Chondrocyte (in vitro differentiated cells): ENCODE data around the gene GALNT13. TPM values are rescaled to one million over a fixed set of nuclear protein-coding genes. Genes with fewer than 3 reads are reported as not detected.

Experiments
- DNase-seq: peaks from one replicate; pipeline ENCODE4 v3.0.0; 2021; ENCODE audit warnings: mixed read lengths, low spot score
- H3K27ac Mint-ChIP-seq: one replicate; pipeline ENCODE4 v1.8.0; 2021; ENCODE audit warnings: mild to moderate bottlenecking, moderate library complexity, mixed read lengths; ENCODE audit not compliant: unreplicated experiment
- H3K27me3 Mint-ChIP-seq: 2 replicates; pipeline ENCODE4 v1.8.0; 2021; ENCODE audit warnings: low read depth, mixed read lengths
- H3K36me3 Mint-ChIP-seq: 2 replicates; pipeline ENCODE4 v1.8.0; 2021; ENCODE audit warnings: low read depth, mixed read lengths
- H3K4me1 Mint-ChIP-seq: 2 replicates; pipeline ENCODE4 v1.8.0; 2021; ENCODE audit warnings: low read depth, mild to moderate bottlenecking, mixed read lengths
- H3K4me3 Mint-ChIP-seq: one replicate; pipeline ENCODE4 v1.8.0; 2021; ENCODE audit warnings: mild to moderate bottlenecking, moderate library complexity, mixed read lengths; ENCODE audit not compliant: unreplicated experiment
- H3K9me3 Mint-ChIP-seq: 2 replicates; pipeline ENCODE4 v1.8.0; 2021; ENCODE audit warnings: low read depth, mixed read lengths
- total RNA-seq: library from RNA; stranded (reverse); gene quantifications from 3 replicates; pipeline ENCODE4 v1.2.1, GENCODE V29; 2021
- TF ChIP-seq, protein P1 (sequence below): fragments of 200-600 bp; sonication (generic); IDR thresholded peaks from 2 replicates; pipeline ENCODE4 v1.5.0; 2021; ENCODE audit warnings: antibody characterized with exemption, mild to moderate bottlenecking, moderate library complexity

GALNT13 gene
- total RNA-seq, 1 donor from 2014 or later, result not detected

- no peak for DNase-seq
- Mint-ChIP-seq H3K4me1 (no peaks in the 10 kb centered on the region), H3K4me3 (no peak overlapping the region), H3K9me3 (no peaks in the 10 kb centered on the region), H3K27ac (no peak overlapping the region), H3K27me3 (peaks cover 8% of the 10 kb centered on the region), H3K36me3 (no peaks in the 10 kb centered on the region)
- TF ChIP-seq, protein P1, sequence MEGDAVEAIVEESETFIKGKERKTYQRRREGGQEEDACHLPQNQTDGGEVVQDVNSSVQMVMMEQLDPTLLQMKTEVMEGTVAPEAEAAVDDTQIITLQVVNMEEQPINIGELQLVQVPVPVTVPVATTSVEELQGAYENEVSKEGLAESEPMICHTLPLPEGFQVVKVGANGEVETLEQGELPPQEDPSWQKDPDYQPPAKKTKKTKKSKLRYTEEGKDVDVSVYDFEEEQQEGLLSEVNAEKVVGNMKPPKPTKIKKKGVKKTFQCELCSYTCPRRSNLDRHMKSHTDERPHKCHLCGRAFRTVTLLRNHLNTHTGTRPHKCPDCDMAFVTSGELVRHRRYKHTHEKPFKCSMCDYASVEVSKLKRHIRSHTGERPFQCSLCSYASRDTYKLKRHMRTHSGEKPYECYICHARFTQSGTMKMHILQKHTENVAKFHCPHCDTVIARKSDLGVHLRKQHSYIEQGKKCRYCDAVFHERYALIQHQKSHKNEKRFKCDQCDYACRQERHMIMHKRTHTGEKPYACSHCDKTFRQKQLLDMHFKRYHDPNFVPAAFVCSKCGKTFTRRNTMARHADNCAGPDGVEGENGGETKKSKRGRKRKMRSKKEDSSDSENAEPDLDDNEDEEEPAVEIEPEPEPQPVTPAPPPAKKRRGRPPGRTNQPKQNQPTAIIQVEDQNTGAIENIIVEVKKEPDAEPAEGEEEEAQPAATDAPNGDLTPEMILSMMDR, result no peak
These were observed 466.7 kb downstream of the GALNT13 start for GRCh38 chr2:154338352-154338967.

- no peak for DNase-seq
- Mint-ChIP-seq H3K27me3 (no peaks in the 10 kb centered on the region), H3K36me3 (no peaks in the 10 kb centered on the region), H3K4me3 (no peak overlapping the region), H3K27ac (no peak overlapping the region), H3K4me1 (no peaks in the 10 kb centered on the region), H3K9me3 (no peaks in the 10 kb centered on the region)
- TF ChIP-seq, protein P1, result no peak
These were observed 471.6 kb downstream of the GALNT13 start for GRCh38 chr2:154343282-154343681.

DNA sequence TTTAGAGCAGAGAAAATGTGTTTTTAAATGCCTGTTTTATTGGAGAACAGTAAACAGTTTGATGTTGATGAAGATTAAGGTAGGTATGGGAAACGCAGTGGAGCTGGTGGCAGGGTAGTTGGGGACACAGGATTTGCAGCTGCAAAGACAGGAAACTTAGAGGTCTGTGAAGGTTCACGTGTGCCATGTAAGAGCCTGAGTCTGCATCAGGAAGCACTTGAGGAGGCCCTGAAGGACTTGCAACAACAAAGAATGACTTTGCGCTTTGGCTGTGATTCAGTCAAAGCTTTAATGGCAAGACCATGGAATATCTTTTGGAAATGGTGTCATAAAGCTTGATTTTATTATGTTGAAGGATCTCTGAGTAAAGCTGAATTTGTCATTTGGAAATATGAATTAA lies 479.2 kb downstream of the GALNT13 start:
- no peaks in the 10 kb centered on the region for H3K36me3 Mint-ChIP-seq
- H3K27me3 Mint-ChIP-seq, result peaks cover 2% of the 10 kb centered on the region
- no peak overlapping the region for H3K4me3 Mint-ChIP-seq
- H3K9me3 Mint-ChIP-seq, result no peaks in the 10 kb centered on the region
- DNase-seq, result no peak
- TF ChIP-seq, protein P1, result no peak
- no peak overlapping the region for H3K27ac Mint-ChIP-seq
- H3K4me1 Mint-ChIP-seq, result no peaks in the 10 kb centered on the region

- Mint-ChIP-seq H3K4me3 (no peak overlapping the region), H3K4me1 (no peaks in the 10 kb centered on the region), H3K27me3 (peaks cover under 1% of the 10 kb centered on the region), H3K9me3 (no peaks in the 10 kb centered on the region), H3K27ac (no peak overlapping the region), H3K36me3 (no peaks in the 10 kb centered on the region)
- TF ChIP-seq, protein P1, result no peak
- DNase-seq, result no peak
These were observed 489.6 kb downstream of the GALNT13 start for GRCh38 chr2:154361276-154361675.

DNA sequence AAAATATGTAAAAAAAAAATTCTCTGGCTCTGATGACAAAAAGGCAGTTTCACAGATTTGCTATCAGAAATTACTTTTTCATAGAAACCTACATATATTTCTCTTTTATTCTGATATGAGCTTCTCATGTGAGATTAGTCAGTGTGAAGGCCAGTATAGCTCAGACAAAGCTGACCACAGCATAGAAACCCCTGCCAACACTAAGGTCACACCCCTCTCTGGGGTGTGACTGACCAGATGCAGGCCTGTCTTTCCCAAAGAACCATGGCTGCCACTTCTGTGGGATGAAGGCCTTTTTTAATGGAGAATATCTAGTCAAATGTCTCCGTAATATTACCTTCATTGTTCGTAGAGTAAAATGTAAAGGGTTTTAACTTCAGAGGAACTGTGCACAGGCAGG lies 496.4 kb downstream of the GALNT13 start:
- Mint-ChIP-seq H3K27me3 (peaks cover 6% of the 10 kb centered on the region), H3K4me1 (no peaks in the 10 kb centered on the region), H3K36me3 (no peaks in the 10 kb centered on the region), H3K4me3 (no peak overlapping the region), H3K9me3 (no peaks in the 10 kb centered on the region), H3K27ac (no peak overlapping the region)
- TF ChIP-seq, protein P1, result no peak
- DNase-seq, result no peak
